GM12872 (cell line): ENCODE data around the gene SLC35F1.

Source experiments
- CTCF ChIP-seq: IDR thresholded peaks from 3 replicates; pipeline ENCODE4 v1.5.1; 2011; ENCODE audit warnings: low read depth, mild to moderate bottlenecking, low read length, moderate library complexity; ENCODE audit not compliant: insufficient read depth

SLC35F1 gene

GRCh38 chr6:118124851-118125250, 217.8 kb downstream of the SLC35F1 start:
- TF ChIP-seq CTCF = no peak

DNA sequence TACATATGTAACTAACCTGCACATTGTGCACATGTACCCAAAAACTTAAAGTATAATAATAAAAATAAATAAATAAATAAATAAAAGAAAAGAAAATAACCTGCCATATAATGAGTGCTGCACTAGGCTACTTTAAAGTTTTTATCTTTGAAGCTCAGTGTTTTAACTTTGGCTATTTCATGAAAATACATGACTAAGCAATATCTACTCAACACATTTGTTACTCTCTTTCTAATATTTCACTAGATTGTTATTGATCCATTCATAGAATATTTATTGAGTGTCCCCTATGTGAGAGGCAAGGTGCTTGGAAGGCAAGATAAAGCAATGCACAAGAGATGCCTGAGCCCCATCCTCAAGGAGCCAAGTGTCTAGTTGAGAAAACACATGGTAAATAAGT, 221.7 kb downstream of the SLC35F1 start:
- TF ChIP-seq CTCF = no peak

- no peak for TF ChIP-seq CTCF
Observed at GRCh38 chr6:118134206-118134605, 227.1 kb downstream of the SLC35F1 start.

DNA sequence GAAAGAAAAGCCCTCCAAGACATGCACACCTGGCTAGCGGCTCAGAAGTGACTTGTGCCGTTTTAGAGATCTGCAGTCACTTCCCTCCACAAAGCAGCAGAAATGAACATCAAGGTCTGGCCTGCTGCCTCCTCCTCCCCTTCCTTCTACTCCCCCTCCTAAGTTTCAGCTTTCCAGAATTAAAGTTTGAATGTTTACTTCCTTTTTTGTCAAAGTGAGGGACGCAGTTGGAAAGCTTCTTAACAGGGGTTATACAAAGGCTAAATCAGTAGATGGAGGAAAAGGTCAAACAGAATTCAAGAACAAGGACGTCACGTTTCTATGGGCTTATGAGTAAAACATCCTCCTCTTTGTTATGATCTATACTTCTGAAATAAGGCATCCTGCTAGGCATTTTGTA, 227.7 kb downstream of the SLC35F1 start:
- no peak for TF ChIP-seq CTCF

- no peak for TF ChIP-seq CTCF
Observed at GRCh38 chr6:118135371-118135770, 228.3 kb downstream of the SLC35F1 start.

DNA sequence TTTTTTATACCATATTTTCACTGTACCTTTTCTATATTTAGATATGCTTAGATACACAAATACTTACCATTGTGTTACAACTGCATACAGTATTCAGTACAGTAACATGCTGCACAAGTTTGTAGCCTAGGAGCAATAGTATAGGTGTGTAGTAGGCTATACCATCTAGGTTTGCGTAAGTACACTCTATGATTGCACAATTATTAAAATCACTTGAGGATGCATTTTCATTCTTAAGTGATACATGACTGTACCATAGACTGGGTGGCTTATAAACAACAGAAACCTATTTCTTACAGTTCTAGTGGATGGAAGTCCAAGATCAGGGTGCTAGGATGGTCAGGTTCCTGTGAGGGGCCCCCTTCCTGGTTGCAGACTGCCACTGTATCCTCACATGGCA, 234.1 kb downstream of the SLC35F1 start:
- no peak for TF ChIP-seq CTCF

DNA sequence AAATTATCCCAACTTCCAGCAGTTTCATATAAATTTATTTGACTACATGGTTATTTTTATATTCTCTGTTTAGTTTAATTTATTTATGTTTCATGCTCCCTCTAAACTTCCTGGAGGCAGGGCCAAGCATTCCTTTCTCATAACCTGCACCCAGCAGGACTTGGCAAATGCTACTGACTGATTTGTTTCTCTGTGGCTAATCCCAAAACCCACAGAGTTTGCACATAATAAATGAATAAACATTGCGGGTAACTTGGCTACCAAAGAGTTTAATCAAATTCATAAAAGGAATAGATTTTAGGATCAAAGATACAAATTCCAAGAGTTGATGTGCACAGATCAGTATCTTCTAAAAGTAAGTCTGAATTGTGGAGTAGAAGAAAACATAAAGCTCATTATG, 239.5 kb downstream of the SLC35F1 start:
- TF ChIP-seq CTCF = no peak

DNA sequence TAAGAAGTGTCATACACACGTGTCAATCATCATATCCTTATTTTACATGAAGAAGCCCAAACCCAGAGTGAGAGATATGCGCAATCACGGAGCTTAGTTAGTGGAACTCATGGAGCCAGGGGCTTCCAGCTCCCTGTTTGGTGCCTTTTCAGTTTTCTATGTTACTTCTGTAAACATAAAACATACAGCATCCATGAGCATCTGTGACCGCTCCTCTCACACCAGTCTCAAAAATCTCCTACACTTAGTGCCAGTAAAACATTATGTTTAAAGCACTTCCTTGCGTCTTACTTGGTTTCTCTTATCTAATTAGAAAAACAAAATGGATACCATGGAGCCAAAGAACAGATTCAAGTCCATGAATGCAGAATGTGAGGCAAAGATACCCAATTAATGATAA, 240.4 kb downstream of the SLC35F1 start:
- TF ChIP-seq CTCF = no peak
